GM13977 (cell line): ENCODE results near the gene CCDC88A.

Experiments
- DNase-seq: peaks from one replicate; pipeline ENCODE4 v3.0.0; 2012; ENCODE audit warnings: low spot score
- CTCF ChIP-seq: IDR thresholded peaks from 2 replicates; pipeline ENCODE4 v1.5.1; 2012; ENCODE audit warnings: mild to moderate bottlenecking, control low read depth; ENCODE audit not compliant: insufficient read depth; ENCODE audit errors: extremely low read depth, missing control alignments
- in situ Hi-C: fragments of 300-500 bp; cut with MboI; formaldehyde crosslinking; loops from one replicate; pipeline ENCODE4 v1.12.0; 2022; ENCODE audit warnings: low sequenced_read_pairs, low pct_unique_long_range_greater_than_20kb, mixed read lengths, inconsistent platforms; ENCODE audit not compliant: unreplicated experiment

Gene CCDC88A

GRCh38 chr2:55437515-55438390 lies 18.1 kb upstream of the CCDC88A start:
- no peak for TF ChIP-seq CTCF
- in situ Hi-C loops, result no loop called here
- no peak for DNase-seq

- in situ Hi-C loops, result no loop called here
- peak; percentile 58 for DNase-seq
- peak; percentile 63 for TF ChIP-seq CTCF
Observed at GRCh38 chr2:55431982-55432627, 12.4 kb upstream of the CCDC88A start.

- no peak for TF ChIP-seq CTCF
- no peak for DNase-seq
- in situ Hi-C loops, result no loop called here
Observed at GRCh38 chr2:55430211-55430975, 10.7 kb upstream of the CCDC88A start.

- no peak for DNase-seq
- TF ChIP-seq CTCF, result no peak
- in situ Hi-C loops, result no loop called here
Observed at GRCh38 chr2:55428258-55428657, 8.6 kb upstream of the CCDC88A start.

GRCh38 chr2:55425431-55425831 lies 5.8 kb upstream of the CCDC88A start:
- no peak for TF ChIP-seq CTCF
- DNase-seq, result no peak

GRCh38 chr2:55422876-55423665 lies 3.4 kb upstream of the CCDC88A start:
- in situ Hi-C loops, result no loop called here
- DNase-seq, result no peak
- no peak for TF ChIP-seq CTCF

More at GRCh38 chr2:55425431-55425831, 5.8 kb upstream of the CCDC88A start:
- in situ Hi-C loops, result no loop called here
